GM08714 (cell line): ENCODE data around the gene C11orf52.

Experiments used
- H3K4me3 ChIP-seq: fragments of 200-500 bp; sonication (Bioruptor generic); 2 replicates; pipeline ENCODE4 v1.5.1; 2014; ENCODE audit warnings: mild to moderate bottlenecking, low read length, inconsistent platforms
- ZNF274 ChIP-seq: IDR thresholded peaks from 2 replicates; pipeline ENCODE4 v1.6.1; 2012; ENCODE audit warnings: mild to moderate bottlenecking, low read depth, low read length

C11orf52 gene

GRCh38 chr11:111961389-111962300, 42.9 kb downstream of the C11orf52 start:
- no peak overlapping the region for H3K4me3 ChIP-seq
- TF ChIP-seq ZNF274: no peak

GRCh38 chr11:111963931-111964340, 45.2 kb downstream of the C11orf52 start:
- no peak for TF ChIP-seq ZNF274
- no peak overlapping the region for H3K4me3 ChIP-seq

GRCh38 chr11:111966678-111967077, 48.0 kb downstream of the C11orf52 start:
- H3K4me3 ChIP-seq: no peak overlapping the region
- no peak for TF ChIP-seq ZNF274

- no peak overlapping the region for H3K4me3 ChIP-seq
- TF ChIP-seq ZNF274: no peak
Observed at GRCh38 chr11:111967649-111968048, 48.9 kb downstream of the C11orf52 start.

GRCh38 chr11:111969344-111969743, 50.6 kb downstream of the C11orf52 start:
- H3K4me3 ChIP-seq: no peak overlapping the region
- TF ChIP-seq ZNF274: no peak

GRCh38 chr11:111974446-111974845, 55.7 kb downstream of the C11orf52 start:
- TF ChIP-seq ZNF274: no peak
- no peak overlapping the region for H3K4me3 ChIP-seq

- TF ChIP-seq ZNF274: no peak
- H3K4me3 ChIP-seq: no peak overlapping the region
Observed at GRCh38 chr11:111975076-111975806, 56.5 kb downstream of the C11orf52 start.

- H3K4me3 ChIP-seq: no peak overlapping the region
- TF ChIP-seq ZNF274: no peak
Observed at GRCh38 chr11:111976119-111976766, 57.5 kb downstream of the C11orf52 start.
